IPS-18a (cell line): ENCODE results near the gene GIPR.
"Not testable (repeated sequence)": the region's sequence is repeated elsewhere in the genome, so short reads cannot be mapped to it uniquely, and the experiment has no call there.

Experiments used
- H3K27ac ChIP-seq: one replicate; pipeline ENCODE4 v1.5.1; 2013; ENCODE audit warnings: low read length
- H3K27me3 ChIP-seq: one replicate; pipeline ENCODE4 v1.6.1; 2013; ENCODE audit warnings: mild to moderate bottlenecking, low read length; ENCODE audit not compliant: control insufficient read depth, insufficient read depth
- H3K36me3 ChIP-seq: one replicate; pipeline ENCODE4 v1.6.1; 2013; ENCODE audit warnings: low read depth, low read length; ENCODE audit not compliant: control insufficient read depth
- H3K4me1 ChIP-seq: one replicate; pipeline ENCODE4 v1.6.1; 2013; ENCODE audit warnings: low read depth, low read length; ENCODE audit not compliant: control insufficient read depth
- H3K4me3 ChIP-seq: one replicate; pipeline ENCODE4 v1.5.1; 2013; ENCODE audit warnings: low read length
- H3K9ac ChIP-seq: one replicate; pipeline ENCODE4 v1.6.1; 2013; ENCODE audit warnings: mild to moderate bottlenecking, low read length, moderate library complexity
- H3K9me3 ChIP-seq: one replicate; pipeline ENCODE4 v1.6.1; 2013; ENCODE audit warnings: low read depth, low read length; ENCODE audit not compliant: control insufficient read depth

GIPR gene

GRCh38 chr19:45728683-45729082, 60.7 kb downstream of the GIPR start:
- H3K4me1 ChIP-seq, H3K4me3 ChIP-seq, H3K27ac ChIP-seq, H3K9ac ChIP-seq, H3K9me3 ChIP-seq, H3K36me3 ChIP-seq, H3K27me3 ChIP-seq: not testable (repeated sequence)

GRCh38 chr19:45729800-45730290, 61.8 kb downstream of the GIPR start:
- peaks cover 5% of the 10 kb centered on the region for H3K4me1 ChIP-seq
- peak overlapping the region; percentile 74 for H3K4me3 ChIP-seq
- H3K9me3 ChIP-seq, result no peaks in the 10 kb centered on the region
- H3K9ac ChIP-seq, result peak overlapping the region; percentile 82
- H3K36me3 ChIP-seq, result no peaks in the 10 kb centered on the region
- no peaks in the 10 kb centered on the region for H3K27me3 ChIP-seq
- H3K27ac ChIP-seq, result peak overlapping the region; percentile 5

- Histone ChIP-seq H3K27me3 (no peaks in the 10 kb centered on the region), H3K4me3 (peak within 1 kb of the TSS; percentile 74), H3K4me1 (peaks cover 5% of the 10 kb centered on the region), H3K9me3 (no peaks in the 10 kb centered on the region), H3K27ac (peak within 1 kb of the TSS; percentile 24), H3K9ac (peak within 1 kb of the TSS; percentile 82), H3K36me3 (no peaks in the 10 kb centered on the region)
These were observed 62.6 kb downstream of the GIPR start, which contains the start of gene FBXO46 for GRCh38 chr19:45730368-45731288. Gene FBXO46 (minus strand): TSS chr19:45730896. CDS start chr19:45713495, 17,401 bp downstream.
